Gastroesophageal sphincter (tissue), 4 donors: ENCODE measurements around the gene BABAM1. TPM values are rescaled to one million over a fixed set of nuclear protein-coding genes. Genes with fewer than 3 reads are reported as not detected.

Experiments used
- ATAC-seq: fragments of 150-250 bp; one replicate; pipeline ENCODE4 v1.9.1; 2016; ENCODE audit warnings: mild to moderate bottlenecking, moderate library complexity
- H3K27ac ChIP-seq, 4 donors: fragments of 200-600 bp; sonication (generic) in 3 of 4; 1 replicate in 3 of 4; 2 replicates in 1 of 4; pipeline ENCODE4 v1.5.1; 2016 to 2019
- H3K27me3 ChIP-seq: fragments of 200-600 bp; sonication (generic); one replicate; pipeline ENCODE4 v1.5.1; 2019
- H3K36me3 ChIP-seq, 2 donors: fragments of 200-600 bp; sonication (generic); one replicate each; pipeline ENCODE4 v1.5.1; 2019; ENCODE audit warnings: control low read depth in 1 of 2
- H3K4me1 ChIP-seq, 3 donors: fragments of 200-600 bp; sonication (generic); 1 replicate in 2 of 3; 2 replicates in 1 of 3; pipeline ENCODE4 v1.5.1; 2016 to 2019; ENCODE audit warnings: control low read depth in 2 of 3
- H3K4me3 ChIP-seq, 2 donors: fragments of 200-600 bp; sonication (generic); one replicate each; pipeline ENCODE4 v1.5.1; 2019; ENCODE audit warnings: mild to moderate bottlenecking in 1 of 2, moderate library complexity in 1 of 2
- H3K9me3 ChIP-seq, 3 donors: fragments of 200-600 bp; sonication (generic); one replicate each; pipeline ENCODE4 v1.5.1; 2017 to 2019; ENCODE audit warnings: control low read depth in 2 of 3
- EP300 ChIP-seq: sonication (generic); formaldehyde crosslinking; IDR thresholded peaks from one replicate; pipeline ENCODE4 v1.6.1; 2017; ENCODE audit warnings: antibody characterized with exemption, mild to moderate bottlenecking
- POLR2A ChIP-seq, 2 donors: fragments of 450-650 bp; IDR thresholded peaks; one replicate each; pipeline ENCODE4 v1.6.1; 2017; ENCODE audit warnings: antibody characterized with exemption in 2 of 2, mild to moderate bottlenecking in 2 of 2, moderate library complexity in 1 of 2
- POLR2AphosphoS5 ChIP-seq: sonication (generic); formaldehyde crosslinking; IDR thresholded peaks from one replicate; pipeline ENCODE4 v1.6.1; 2017; ENCODE audit warnings: antibody characterized with exemption
- WGBS, 2 donors: methylation state at CpG; one replicate each; pipeline ENCODE4 v1.1.5; 2018; ENCODE audit warnings: low coverage in 1 of 2; 5-methylcytosine and 5-hydroxymethylcytosine counted together
- total RNA-seq, 4 donors: library from RNA; depleted of rRNA; stranded (reverse); fragments of >200 nt; gene quantifications; one replicate each; pipeline ENCODE4 v1.1.0, GENCODE V29; 2016
- TF ChIP-seq, protein P1 (sequence below), 4 experiments: fragments of 200-600 bp in 2 of 4; fragments of 450-650 bp in 2 of 4; sonication (generic) in 1 of 4; IDR thresholded peaks; one replicate each; pipeline ENCODE4 v1.5.1; 2017 to 2019; ENCODE audit warnings: antibody characterized with exemption in 4 of 4, mild to moderate bottlenecking in 2 of 4, moderate library complexity in 2 of 4

Gene BABAM1
- total RNA-seq, 4 donors from 2014 or later: 62.6 to 91.8 (median 81.9) TPM

DNA sequence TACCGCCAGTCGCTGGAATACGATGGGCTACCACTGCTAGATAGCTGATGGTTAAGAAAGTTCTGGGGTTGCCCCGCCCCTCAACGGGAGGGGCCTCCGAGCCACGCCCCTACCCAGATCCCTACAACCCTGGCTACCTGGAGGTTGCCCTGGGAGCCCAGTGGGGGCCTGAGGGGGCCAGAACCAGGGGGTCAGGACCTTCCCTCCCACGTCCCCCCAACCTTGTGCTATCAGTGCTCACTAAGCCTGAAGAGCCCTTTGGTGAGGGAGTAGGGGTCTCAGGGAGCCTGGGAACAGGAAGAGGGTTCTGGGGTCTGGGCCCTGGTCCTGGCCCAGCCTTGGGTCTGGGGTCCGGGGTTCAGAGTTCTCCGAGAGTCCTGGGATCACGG, 32.3 kb upstream of the BABAM1 start:
- ATAC-seq: peak; percentile 61
- Histone ChIP-seq H3K4me1 (peaks cover 0 to 37% (median 12%) of the 10 kb centered on the region in 3 donors), H3K27me3 (no peaks in the 10 kb centered on the region), H3K36me3 (peaks cover 0 to 67% of the 10 kb centered on the region in 2 donors), H3K4me3 (peak overlapping the region; percentile 35 to 63), H3K9me3 (no peaks in the 10 kb centered on the region), H3K27ac (peak overlapping the region; percentile 12 to 87 (median 82))
- TF ChIP-seq EP300 (no peak), POLR2AphosphoS5 (no peak), POLR2A (IDR thresholded peaks at IDR 0.05) (no peak)
- TF ChIP-seq, protein P1, sequence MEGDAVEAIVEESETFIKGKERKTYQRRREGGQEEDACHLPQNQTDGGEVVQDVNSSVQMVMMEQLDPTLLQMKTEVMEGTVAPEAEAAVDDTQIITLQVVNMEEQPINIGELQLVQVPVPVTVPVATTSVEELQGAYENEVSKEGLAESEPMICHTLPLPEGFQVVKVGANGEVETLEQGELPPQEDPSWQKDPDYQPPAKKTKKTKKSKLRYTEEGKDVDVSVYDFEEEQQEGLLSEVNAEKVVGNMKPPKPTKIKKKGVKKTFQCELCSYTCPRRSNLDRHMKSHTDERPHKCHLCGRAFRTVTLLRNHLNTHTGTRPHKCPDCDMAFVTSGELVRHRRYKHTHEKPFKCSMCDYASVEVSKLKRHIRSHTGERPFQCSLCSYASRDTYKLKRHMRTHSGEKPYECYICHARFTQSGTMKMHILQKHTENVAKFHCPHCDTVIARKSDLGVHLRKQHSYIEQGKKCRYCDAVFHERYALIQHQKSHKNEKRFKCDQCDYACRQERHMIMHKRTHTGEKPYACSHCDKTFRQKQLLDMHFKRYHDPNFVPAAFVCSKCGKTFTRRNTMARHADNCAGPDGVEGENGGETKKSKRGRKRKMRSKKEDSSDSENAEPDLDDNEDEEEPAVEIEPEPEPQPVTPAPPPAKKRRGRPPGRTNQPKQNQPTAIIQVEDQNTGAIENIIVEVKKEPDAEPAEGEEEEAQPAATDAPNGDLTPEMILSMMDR (IDR thresholded peaks at IDR 0.05): no peak
- WGBS, 2 donors: 30 to 35% methylated on average over 3 to 8 of the region's 11 CpGs

DNA sequence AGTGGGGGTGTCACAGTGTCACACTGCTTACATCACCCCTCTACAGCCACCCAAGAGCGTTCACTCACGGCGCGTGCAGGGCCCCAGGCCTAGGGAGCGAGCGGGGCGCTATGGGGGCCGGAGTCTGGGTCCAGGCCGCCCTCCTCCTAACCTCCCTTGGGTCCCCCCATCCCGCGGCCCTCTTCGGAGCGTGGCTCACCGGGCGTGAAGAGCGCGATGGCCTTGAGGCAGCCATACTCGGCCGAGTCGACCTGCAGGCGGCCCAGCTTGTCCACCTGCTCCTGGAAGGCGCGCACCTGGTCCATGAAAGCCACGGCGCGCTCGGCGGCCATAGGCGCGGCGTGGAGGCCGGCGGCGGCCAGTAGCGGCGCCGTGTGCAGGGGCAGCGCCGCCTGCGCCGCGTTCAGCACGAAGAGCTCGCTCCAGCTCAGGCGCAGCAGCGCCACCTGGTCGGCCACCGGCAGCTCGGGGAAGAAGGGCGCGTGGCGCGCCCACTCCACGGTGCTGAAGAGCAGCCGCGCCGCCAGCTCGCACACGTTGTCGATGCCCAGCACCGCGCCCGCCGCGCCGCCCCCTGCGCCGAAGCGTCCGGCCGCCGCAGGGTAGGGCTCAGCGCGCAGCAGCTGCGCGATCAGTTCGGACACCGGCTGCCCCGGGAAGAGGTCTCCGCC, 31.8 kb upstream of the BABAM1 start:
- peak overlapping the region; percentile 12 to 87 (median 82) for H3K27ac ChIP-seq
- TF ChIP-seq, protein P1 (IDR thresholded peaks at IDR 0.05): peak in 3 of 4 experiments; percentile 60 to 84 (median 63)
- TF ChIP-seq POLR2A (IDR thresholded peaks at IDR 0.05): no peak
- peak overlapping the region; percentile 35 to 63 for H3K4me3 ChIP-seq
- no CpG with 5 or more reads among the region's 80 CpGs for WGBS, 2 donors
- H3K36me3 ChIP-seq: peaks cover 0 to 67% of the 10 kb centered on the region in 2 donors
- H3K9me3 ChIP-seq: no peaks in the 10 kb centered on the region
- H3K27me3 ChIP-seq: no peaks in the 10 kb centered on the region
- peak; percentile 89 for ATAC-seq
- peaks cover 0 to 37% (median 12%) of the 10 kb centered on the region in 3 donors for H3K4me1 ChIP-seq

DNA sequence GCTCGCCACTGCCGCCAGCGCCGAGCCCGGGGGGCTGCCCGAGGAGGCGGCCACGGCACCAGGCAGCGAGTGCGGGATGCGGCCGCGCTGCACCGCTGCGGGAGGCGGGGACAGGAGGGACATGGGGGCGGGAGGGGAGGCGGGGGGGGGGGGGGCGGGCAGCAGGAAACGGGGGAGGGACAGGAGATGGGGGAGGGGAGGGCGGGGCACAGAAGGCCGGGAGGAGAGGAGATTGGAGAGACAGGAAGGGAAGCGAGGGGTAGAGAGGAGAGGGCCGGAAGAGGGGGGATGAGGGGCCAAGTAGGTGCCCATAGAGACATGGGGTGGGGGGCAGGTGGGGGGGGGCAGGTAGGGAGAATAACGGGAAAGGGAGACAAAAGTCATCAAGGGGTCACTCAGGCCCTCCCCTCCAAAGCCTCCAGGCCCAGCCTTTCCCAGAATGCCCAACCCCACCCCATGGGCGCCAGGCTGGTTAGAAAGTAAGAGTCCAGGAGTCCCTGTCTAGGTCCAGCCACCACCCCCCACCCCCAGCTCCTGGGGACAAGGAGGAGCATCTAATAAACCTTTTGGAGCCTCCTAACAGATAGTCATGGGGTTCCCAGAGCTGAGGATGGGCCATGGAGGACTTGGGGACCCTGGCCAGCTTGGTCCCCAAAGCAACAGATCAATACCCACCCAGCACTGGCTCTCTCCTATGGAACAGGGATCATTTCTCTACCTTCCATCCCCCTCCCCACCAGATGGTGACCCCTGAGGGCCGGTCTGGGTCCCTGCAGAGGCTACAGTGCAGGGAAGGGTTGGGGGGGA, 31.1 kb upstream of the BABAM1 start:
- WGBS, 2 donors: 0 to 20% methylated on average over 2 to 3 of the region's 27 CpGs
- no peaks in the 10 kb centered on the region for H3K9me3 ChIP-seq
- H3K4me3 ChIP-seq: peak overlapping the region; percentile 35 to 63
- peaks cover 0 to 39% (median 13%) of the 10 kb centered on the region in 3 donors for H3K4me1 ChIP-seq
- peak; percentile 42 for ATAC-seq
- no peaks in the 10 kb centered on the region for H3K27me3 ChIP-seq
- H3K27ac ChIP-seq: peak overlapping the region in 3 of 4 donors; percentile 80 to 87 (median 84)
- H3K36me3 ChIP-seq: peaks cover 0 to 65% of the 10 kb centered on the region in 2 donors
- TF ChIP-seq POLR2AphosphoS5 (no peak), POLR2A (IDR thresholded peaks at IDR 0.05) (no peak), EP300 (no peak)
- TF ChIP-seq, protein P1 (IDR thresholded peaks at IDR 0.05): no peak

DNA sequence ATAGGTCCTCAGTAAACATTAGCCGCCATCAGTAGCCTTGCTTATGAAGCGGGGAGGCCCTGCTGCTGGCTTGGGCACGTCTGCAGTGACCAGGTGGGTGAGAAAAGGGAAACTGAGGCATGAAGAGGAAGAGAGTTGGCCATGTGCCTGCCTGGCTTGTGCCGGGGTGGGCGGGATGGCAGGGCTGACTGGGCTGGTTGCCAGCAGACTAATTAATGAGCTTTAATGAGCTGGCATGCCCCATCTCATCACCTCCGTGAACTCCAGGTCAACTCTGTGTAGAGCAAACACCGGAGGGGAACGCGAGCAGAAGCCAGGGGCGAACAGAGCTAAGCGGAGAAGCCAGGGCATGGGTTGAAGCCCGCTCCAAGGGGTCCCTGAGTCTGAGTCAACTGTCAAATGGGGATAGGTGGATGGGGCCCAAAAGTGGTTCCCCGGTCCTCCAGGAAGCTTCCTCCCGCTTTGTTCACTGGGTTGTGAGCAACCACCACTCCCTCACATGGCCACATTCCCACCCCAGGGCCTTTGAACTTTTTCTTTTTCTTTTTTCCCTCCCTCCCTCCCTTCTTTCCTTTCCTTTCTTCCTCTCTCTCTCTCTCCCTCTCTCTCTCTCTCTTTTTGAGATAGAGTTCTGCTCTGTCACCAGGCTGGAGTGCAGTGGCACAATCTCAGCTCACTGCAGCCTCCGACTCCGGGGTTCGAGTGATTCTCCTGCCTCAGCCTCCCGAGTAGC, 30.3 kb upstream of the BABAM1 start:
- no peak for ATAC-seq
- TF ChIP-seq POLR2A (IDR thresholded peaks at IDR 0.05) (no peak), POLR2AphosphoS5 (no peak), EP300 (no peak)
- TF ChIP-seq, protein P1 (IDR thresholded peaks at IDR 0.05): no peak
- no peak overlapping the region for H3K4me3 ChIP-seq
- no peaks in the 10 kb centered on the region for H3K9me3 ChIP-seq
- WGBS, 2 donors: 79 to 93% methylated on average over 6 to 17 of the region's 18 CpGs
- no peaks in the 10 kb centered on the region for H3K27me3 ChIP-seq
- peak overlapping the region in 3 of 4 donors; percentile 80 to 87 (median 84) for H3K27ac ChIP-seq
- H3K36me3 ChIP-seq: peaks cover 0 to 57% of the 10 kb centered on the region in 2 donors
- H3K4me1 ChIP-seq: peaks cover 0 to 47% (median 21%) of the 10 kb centered on the region in 3 donors
